Keratinocyte (primary cell): ENCODE measurements around the gene RAB6A. TPM values are rescaled to one million over a fixed set of nuclear protein-coding genes. Genes with fewer than 3 reads are reported as not detected.

Experiments used
- DNase-seq: peaks from one replicate; pipeline ENCODE4 v3.0.0-alpha.2; 2011; ENCODE audit warnings: low read depth, missing footprints, low spot score
- FAIRE-seq: peaks from 2 replicates; lab custom pipeline; 2011; peaks lifted over from hg19 to GRCh38; lab: Jason Lieb, UNC
- H2AFZ ChIP-seq: 2 replicates; pipeline ENCODE4 v1.6.0; 2012; ENCODE audit warnings: low read length, control low read depth, inconsistent platforms; ENCODE audit not compliant: control insufficient read depth
- H3K27ac ChIP-seq: 2 replicates; pipeline ENCODE4 v1.5.1; 2011; ENCODE audit warnings: low read length; ENCODE audit not compliant: control insufficient read depth, insufficient read depth
- H3K27me3 ChIP-seq: 3 replicates; pipeline ENCODE4 v1.6.0; 2011; ENCODE audit warnings: low read length; ENCODE audit not compliant: control insufficient read depth, insufficient read depth; ENCODE audit errors: extremely low read depth
- H3K36me3 ChIP-seq, 2 experiments: 2 replicates in 1 of 2; 3 replicates in 1 of 2; pipeline ENCODE4 v1.5.1; 2011; ENCODE audit warnings: low read length in 2 of 2, mild to moderate bottlenecking in 1 of 2; ENCODE audit not compliant: control insufficient read depth in 2 of 2, insufficient read depth in 2 of 2; ENCODE audit errors: extremely low read depth in 1 of 2
- H3K4me1 ChIP-seq: 3 replicates; pipeline ENCODE4 v1.5.1; 2011; ENCODE audit warnings: low read length; ENCODE audit not compliant: control insufficient read depth, insufficient read depth; ENCODE audit errors: extremely low read depth
- H3K4me2 ChIP-seq: 3 replicates; pipeline ENCODE4 v1.6.0; 2011; ENCODE audit warnings: low read depth, low read length; ENCODE audit not compliant: control insufficient read depth, insufficient read depth; ENCODE audit errors: extremely low read depth
- H3K4me3 ChIP-seq, 3 experiments: fragments of 200-600 bp in 1 of 3; sonication (generic) in 1 of 3; 2 replicates in 2 of 3; 3 replicates in 1 of 3; pipeline ENCODE4 v1.5.1; 2011 to 2016; ENCODE audit warnings: low read length in 3 of 3, mild to moderate bottlenecking in 3 of 3, control low read depth in 2 of 3, inconsistent platforms in 1 of 3, low read depth in 1 of 3, mixed read lengths in 1 of 3, mixed run types in 1 of 3, moderate library complexity in 1 of 3; ENCODE audit not compliant: control insufficient read depth in 2 of 3, insufficient read depth in 2 of 3; ENCODE audit errors: extremely low read depth in 1 of 3
- H3K79me2 ChIP-seq: 2 replicates; pipeline ENCODE4 v1.6.0; 2012; ENCODE audit warnings: low read length; ENCODE audit not compliant: control insufficient read depth, insufficient read depth
- H3K9ac ChIP-seq: 3 replicates; pipeline ENCODE4 v1.6.0; 2011; ENCODE audit warnings: low read length; ENCODE audit not compliant: control insufficient read depth, insufficient read depth; ENCODE audit errors: extremely low read depth
- H3K9me1 ChIP-seq: 3 replicates; pipeline ENCODE4 v1.6.0; 2011; ENCODE audit warnings: low read length; ENCODE audit not compliant: control insufficient read depth, insufficient read depth; ENCODE audit errors: extremely low read depth
- H3K9me3 ChIP-seq: 2 replicates; pipeline ENCODE4 v1.5.1; 2012; ENCODE audit warnings: low read depth, low read length; ENCODE audit not compliant: control insufficient read depth
- H4K20me1 ChIP-seq: 3 replicates; pipeline ENCODE4 v1.6.0; 2011; ENCODE audit warnings: low read length; ENCODE audit not compliant: control insufficient read depth, insufficient read depth; ENCODE audit errors: extremely low read depth
- EZH2 ChIP-seq: IDR thresholded peaks from one replicate; pipeline ENCODE4 v1.6.1; 2012; ENCODE audit warnings: inconsistent platforms, mild to moderate bottlenecking, low read length, moderate library complexity
- dilution Hi-C: fragments of 300-500 bp; cut with MboI; formaldehyde crosslinking; loops from one replicate; pipeline ENCODE4 v1.7.0; 2020; ENCODE audit warnings: low sequenced_read_pairs; ENCODE audit not compliant: extremely low pct_ligation_motif_present
- polyA plus RNA-seq, 5 experiments: library from polyadenylated mRNA; depleted of rRNA in 3 of 5; stranded (reverse) in 3 of 5; stranded (forward) in 1 of 5; unstranded in 1 of 5; fragments of >200 nt; gene quantifications; 1 replicate in 1 of 5; 2 replicates in 3 of 5; 3 replicates in 1 of 5; pipeline versions ENCODE4 v1.2.1 to v1.2.3, GENCODE V29; 2011 to 2012; ENCODE audit warnings: missing spikeins in 2 of 5, low read depth in 1 of 5, low replicate concordance in 1 of 5
- TF ChIP-seq, protein P1 (sequence below), 3 experiments: IDR thresholded peaks in 1 of 3; conservative IDR thresholded peaks in 1 of 3; optimal IDR thresholded peaks in 1 of 3; 2 replicates in 2 of 3; 3 replicates in 1 of 3; pipeline versions ENCODE3 to v1.5.1; 2011; ENCODE audit warnings: low read length in 3 of 3, mild to moderate bottlenecking in 3 of 3, moderate library complexity in 2 of 3, control low read depth in 1 of 3, inconsistent platforms in 1 of 3; ENCODE audit not compliant: insufficient read depth in 2 of 3; ENCODE audit errors: extremely low read depth in 1 of 3

RAB6A gene
- polyA plus RNA-seq, 1 donor (not counting 4 experiments of a cell fraction or from before 2014, with no cell fraction given) = 142 TPM

DNA sequence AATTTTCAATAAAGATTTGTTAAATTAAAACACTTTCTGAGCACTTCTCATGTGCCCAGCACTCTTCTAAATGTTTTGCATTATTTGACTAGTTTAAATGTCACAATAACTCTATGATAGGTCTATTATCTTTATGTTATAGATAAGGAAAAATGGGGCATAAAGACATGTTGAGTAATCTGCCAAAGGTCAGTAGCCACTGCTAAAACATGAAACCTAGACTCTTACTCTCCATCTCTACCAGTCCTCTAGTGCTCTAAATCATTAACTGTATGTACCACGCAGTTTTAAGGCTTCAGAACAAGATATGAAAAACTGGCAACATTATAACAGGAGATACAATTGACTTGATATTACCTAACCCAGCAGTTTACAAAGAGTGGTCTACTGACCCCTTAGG lies 6.9 kb downstream of the RAB6A start:
- Histone ChIP-seq H3K4me1 (peaks cover 18% of the 10 kb centered on the region), H3K36me3 (peaks cover 0 to 11% of the 10 kb centered on the region in 2 experiments), H3K9ac (no peak overlapping the region), H4K20me1 (peaks cover 8% of the 10 kb centered on the region), H2AFZ (no peak overlapping the region), H3K4me2 (no peak overlapping the region), H3K9me1 (no peaks in the 10 kb centered on the region), H3K4me3 (no peak overlapping the region), H3K27ac (no peak overlapping the region), H3K9me3 (no peaks in the 10 kb centered on the region), H3K79me2 (peaks cover 96% of the 10 kb centered on the region), H3K27me3 (no peaks in the 10 kb centered on the region)
- FAIRE-seq (no peak), DNase-seq (no peak)
- dilution Hi-C loops = no loop called here
- no peak for TF ChIP-seq EZH2
- TF ChIP-seq, protein P1, sequence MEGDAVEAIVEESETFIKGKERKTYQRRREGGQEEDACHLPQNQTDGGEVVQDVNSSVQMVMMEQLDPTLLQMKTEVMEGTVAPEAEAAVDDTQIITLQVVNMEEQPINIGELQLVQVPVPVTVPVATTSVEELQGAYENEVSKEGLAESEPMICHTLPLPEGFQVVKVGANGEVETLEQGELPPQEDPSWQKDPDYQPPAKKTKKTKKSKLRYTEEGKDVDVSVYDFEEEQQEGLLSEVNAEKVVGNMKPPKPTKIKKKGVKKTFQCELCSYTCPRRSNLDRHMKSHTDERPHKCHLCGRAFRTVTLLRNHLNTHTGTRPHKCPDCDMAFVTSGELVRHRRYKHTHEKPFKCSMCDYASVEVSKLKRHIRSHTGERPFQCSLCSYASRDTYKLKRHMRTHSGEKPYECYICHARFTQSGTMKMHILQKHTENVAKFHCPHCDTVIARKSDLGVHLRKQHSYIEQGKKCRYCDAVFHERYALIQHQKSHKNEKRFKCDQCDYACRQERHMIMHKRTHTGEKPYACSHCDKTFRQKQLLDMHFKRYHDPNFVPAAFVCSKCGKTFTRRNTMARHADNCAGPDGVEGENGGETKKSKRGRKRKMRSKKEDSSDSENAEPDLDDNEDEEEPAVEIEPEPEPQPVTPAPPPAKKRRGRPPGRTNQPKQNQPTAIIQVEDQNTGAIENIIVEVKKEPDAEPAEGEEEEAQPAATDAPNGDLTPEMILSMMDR (optimal IDR thresholded peaks at IDR 0.05 in 1 of 3, IDR thresholded peaks at IDR 0.05 in 1 of 3, conservative IDR thresholded peaks at IDR 0.05 in 1 of 3; ENCODE audit: extremely low read depth in 1 of 3, insufficient read depth in 2 of 3, low read length in 3 of 3) = no peak

DNA sequence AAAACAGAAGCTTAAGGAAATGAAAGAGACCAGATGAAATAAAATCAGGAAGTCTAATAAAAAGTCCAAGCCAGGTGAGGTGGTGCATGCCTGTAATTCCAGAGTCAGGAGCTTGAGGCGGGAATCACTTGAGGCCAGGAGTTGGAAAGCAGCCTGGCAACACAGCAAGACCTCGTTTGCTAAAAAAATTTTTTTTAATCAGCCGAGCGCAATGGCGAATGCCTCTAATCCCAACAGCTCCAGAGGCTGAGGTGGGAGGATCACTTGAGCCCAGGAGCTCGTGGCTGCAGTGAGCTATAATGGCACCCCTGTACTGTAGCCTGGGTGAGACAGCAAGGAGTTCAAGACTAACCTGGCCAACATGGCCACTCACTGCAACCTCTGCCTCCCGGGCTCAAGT lies 8.0 kb downstream of the RAB6A start:
- H3K27me3 ChIP-seq = no peaks in the 10 kb centered on the region
- H3K9ac ChIP-seq = no peak overlapping the region
- H3K9me1 ChIP-seq = no peaks in the 10 kb centered on the region
- peaks cover 10% of the 10 kb centered on the region for H3K4me1 ChIP-seq
- H3K9me3 ChIP-seq = no peaks in the 10 kb centered on the region
- no peak overlapping the region for H3K27ac ChIP-seq
- no peak overlapping the region for H2AFZ ChIP-seq
- TF ChIP-seq, protein P1 (optimal IDR thresholded peaks at IDR 0.05 in 1 of 3, IDR thresholded peaks at IDR 0.05 in 1 of 3, conservative IDR thresholded peaks at IDR 0.05 in 1 of 3; ENCODE audit: extremely low read depth in 1 of 3, insufficient read depth in 2 of 3, low read length in 3 of 3) = no peak
- TF ChIP-seq EZH2 = no peak
- FAIRE-seq (no peak), DNase-seq (no peak)
- H3K79me2 ChIP-seq = peaks cover 96% of the 10 kb centered on the region
- peaks cover 0 to 11% of the 10 kb centered on the region in 2 experiments for H3K36me3 ChIP-seq
- no peak overlapping the region for H3K4me2 ChIP-seq
- dilution Hi-C loops = no loop called here
- no peak overlapping the region for H3K4me3 ChIP-seq
- H4K20me1 ChIP-seq = peaks cover 15% of the 10 kb centered on the region
